GM21381 (cell line): ENCODE results near the gene FBXO46.
"Not testable (repeated sequence)": the region's sequence is repeated elsewhere in the genome, so short reads cannot be mapped to it uniquely, and the experiment has no call there.

Experiments used
- ATAC-seq: cut with Tn5 transposase; IDR thresholded peaks from one replicate; pipeline ENCODE4 v1.9.1; 2021; ENCODE audit warnings: mild to moderate bottlenecking, moderate library complexity; ENCODE audit not compliant: unreplicated experiment

FBXO46 gene

GRCh38 chr19:45687599-45687998, 43.1 kb downstream of the FBXO46 start:
- ATAC-seq: no peak

GRCh38 chr19:45685045-45685444, 45.7 kb downstream of the FBXO46 start:
- ATAC-seq: not testable (repeated sequence)

- no peak for ATAC-seq
These were observed 47.8 kb downstream of the FBXO46 start for GRCh38 chr19:45682908-45683307.

GRCh38 chr19:45682117-45682516, 48.6 kb downstream of the FBXO46 start:
- ATAC-seq: no peak

GRCh38 chr19:45681391-45682015, 49.2 kb downstream of the FBXO46 start:
- ATAC-seq: peak; percentile 62

- ATAC-seq: no peak
These were observed 53.1 kb downstream of the FBXO46 start for GRCh38 chr19:45677351-45678230.

- no peak for ATAC-seq
These were observed 53.8 kb downstream of the FBXO46 start for GRCh38 chr19:45676851-45677263.

GRCh38 chr19:45674946-45675345, 55.8 kb downstream of the FBXO46 start:
- ATAC-seq: no peak

- peak; percentile 48 for ATAC-seq
These were observed 59.8 kb downstream of the FBXO46 start for GRCh38 chr19:45670670-45671453.

- ATAC-seq: no peak
These were observed 62.3 kb downstream of the FBXO46 start for GRCh38 chr19:45668342-45668871.

GRCh38 chr19:45667620-45668341, 62.9 kb downstream of the FBXO46 start, which contains the start of gene GIPR:
Gene GIPR, plus strand, starts transcription at chr19:45668221. Its CDS starts 1,300 bp downstream, at chr19:45669521.
- ATAC-seq: no peak

- no peak for ATAC-seq
These were observed 66.1 kb downstream of the FBXO46 start for GRCh38 chr19:45664575-45664974.

GRCh38 chr19:45663800-45664199, 66.9 kb downstream of the FBXO46 start:
- ATAC-seq: no peak

GRCh38 chr19:45660636-45661035, 70.1 kb downstream of the FBXO46 start:
- ATAC-seq: no peak
